H1 (cell line): Measurements from ENCODE around the gene ARHGAP10.

ENCODE experiments used
- CEBPB ChIP-seq: IDR thresholded peaks from 2 replicates; pipeline ENCODE4 v1.6.1; 2012; ENCODE audit warnings: low read depth, low read length
- CTCF ChIP-seq, 3 experiments: IDR thresholded peaks; 1 replicate in 2 of 3; 2 replicates in 1 of 3; pipeline versions ENCODE4 v1.5.1 to v1.6.1; 2011; ENCODE audit warnings: low read length in 3 of 3, mild to moderate bottlenecking in 3 of 3, inconsistent platforms in 2 of 3, low read depth in 1 of 3, moderate library complexity in 1 of 3; ENCODE audit not compliant: insufficient read depth in 1 of 3; ENCODE audit errors: control extremely low read depth in 1 of 3
- JUND ChIP-seq: IDR thresholded peaks from 2 replicates; pipeline ENCODE4 v1.6.1; 2011; ENCODE audit warnings: mild to moderate bottlenecking, improper control_type of control experiment, low read length
- TAF1 ChIP-seq: IDR thresholded peaks from 2 replicates; pipeline ENCODE4 v1.6.1; 2011; ENCODE audit warnings: mild to moderate bottlenecking, low read depth, low read length
- TF ChIP-seq, protein P1 (sequence below): IDR thresholded peaks from 2 replicates; pipeline ENCODE4 v1.6.1; 2011; ENCODE audit warnings: low read length, improper control_type of control experiment

GRCh38 chr4:147874109-147874508 lies 142.2 kb downstream of the ARHGAP10 start:
- TF ChIP-seq CEBPB (no peak), CTCF (IDR thresholded peaks at IDR 0.05; ENCODE audit: control extremely low read depth in 1 of 3, insufficient read depth in 1 of 3, low read depth in 1 of 3, low read length in 3 of 3) (no peak), TAF1 (no peak), JUND (no peak)
- TF ChIP-seq, protein P1, sequence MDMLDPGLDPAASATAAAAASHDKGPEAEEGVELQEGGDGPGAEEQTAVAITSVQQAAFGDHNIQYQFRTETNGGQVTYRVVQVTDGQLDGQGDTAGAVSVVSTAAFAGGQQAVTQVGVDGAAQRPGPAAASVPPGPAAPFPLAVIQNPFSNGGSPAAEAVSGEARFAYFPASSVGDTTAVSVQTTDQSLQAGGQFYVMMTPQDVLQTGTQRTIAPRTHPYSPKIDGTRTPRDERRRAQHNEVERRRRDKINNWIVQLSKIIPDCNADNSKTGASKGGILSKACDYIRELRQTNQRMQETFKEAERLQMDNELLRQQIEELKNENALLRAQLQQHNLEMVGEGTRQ: no peak
